MM.1S (cell line): ENCODE results near the gene SUN5.

Experiments
- CTCF ChIP-seq: fragments of 300-600 bp; sonication (generic); IDR thresholded peaks from 2 replicates; pipeline ENCODE4 v1.5.1; 2016; ENCODE audit warnings: antibody characterized with exemption, low read length, mixed read lengths
- EZH2 ChIP-seq: fragments of 300-600 bp; sonication (generic); optimal IDR thresholded peaks from 2 replicates; pipeline ENCODE3; 2017; ENCODE audit warnings: low read depth, mild to moderate bottlenecking, antibody characterized with exemption, low read length, mixed read lengths

GRCh38 chr20:32972181-32973076 is 31.8 kb downstream of the SUN5 start:
- TF ChIP-seq CTCF (no peak), EZH2 (no peak)
